CD14-positive monocyte (primary cell): ENCODE data around the gene ARHGEF9. TPM values are rescaled to one million over a fixed set of nuclear protein-coding genes. Genes with fewer than 3 reads are reported as not detected.

Experiments used
- DNase-seq, 3 donors: peaks; one replicate each; pipeline ENCODE4 v3.0.0-alpha.2; 2011 to 2022
- H2AFZ ChIP-seq: 2 replicates; pipeline ENCODE4 v1.6.0; 2012; ENCODE audit warnings: mild to moderate bottlenecking, low read depth, low read length, inconsistent platforms; ENCODE audit not compliant: insufficient read depth, poor library complexity, severe bottlenecking
- H3K27ac ChIP-seq, 2 donors: 1 replicate in 1 of 2; 2 replicates in 1 of 2; pipeline ENCODE4 v1.5.1; 2012 to 2013; ENCODE audit warnings: low read length in 2 of 2, control low read depth in 1 of 2, inconsistent platforms in 1 of 2, low read depth in 1 of 2, mild to moderate bottlenecking in 1 of 2
- H3K27me3 ChIP-seq, 2 donors: one replicate each; pipeline versions ENCODE4 v1.6.0 to v1.6.1; 2011 to 2013; ENCODE audit warnings: low read length in 2 of 2; ENCODE audit not compliant: control insufficient read depth in 2 of 2, insufficient read depth in 2 of 2
- H3K36me3 ChIP-seq, 2 donors: replicated peaks in 1 of 2; 1 replicate in 1 of 2; 2 replicates in 1 of 2; pipeline versions ENCODE4 v1.5.1 to v1.6.1; 2012 to 2013; ENCODE audit warnings: low read length in 2 of 2, control low read depth in 1 of 2, inconsistent platforms in 1 of 2, mild to moderate bottlenecking in 1 of 2; ENCODE audit not compliant: insufficient read depth in 2 of 2, control insufficient read depth in 1 of 2
- H3K4me1 ChIP-seq, 2 donors: 1 replicate in 1 of 2; 2 replicates in 1 of 2; pipeline versions ENCODE4 v1.5.1 to v1.6.1; 2012 to 2013; ENCODE audit warnings: low read length in 2 of 2, control low read depth in 1 of 2, inconsistent platforms in 1 of 2, mild to moderate bottlenecking in 1 of 2, moderate library complexity in 1 of 2; ENCODE audit not compliant: insufficient read depth in 2 of 2, control insufficient read depth in 1 of 2
- H3K4me2 ChIP-seq: replicated peaks from 2 replicates; pipeline ENCODE3; 2012; ENCODE audit warnings: low read length, moderate library complexity, mild to moderate bottlenecking; ENCODE audit not compliant: poor library complexity, severe bottlenecking; ENCODE audit errors: extremely low read depth
- H3K4me3 ChIP-seq, 3 experiments: fragments of 200-600 bp in 1 of 3; sonication (generic) in 1 of 3; replicated peaks in 1 of 3; 1 replicate in 2 of 3; 2 replicates in 1 of 3; pipeline ENCODE4 v1.5.1; 2011 to 2013; ENCODE audit warnings: low read length in 3 of 3, mild to moderate bottlenecking in 3 of 3, control low read depth in 2 of 3, low read depth in 2 of 3, inconsistent platforms in 1 of 3, moderate library complexity in 1 of 3
- H3K79me2 ChIP-seq: 2 replicates; pipeline ENCODE4 v1.6.0; 2012; ENCODE audit warnings: mild to moderate bottlenecking, control low read depth, inconsistent platforms, low read length, moderate library complexity; ENCODE audit not compliant: insufficient read depth
- H3K9ac ChIP-seq: 2 replicates; pipeline ENCODE4 v1.6.0; 2017; ENCODE audit warnings: low read length, mild to moderate bottlenecking; ENCODE audit not compliant: insufficient read depth, poor library complexity, severe bottlenecking
- H3K9me3 ChIP-seq, 2 donors: replicated peaks in 1 of 2; 1 replicate in 1 of 2; 2 replicates in 1 of 2; pipeline versions ENCODE4 v1.5.1 to v1.6.1; 2012 to 2013; ENCODE audit warnings: low read length in 2 of 2, control low read depth in 1 of 2; ENCODE audit not compliant: control insufficient read depth in 1 of 2, insufficient read depth in 1 of 2
- H4K20me1 ChIP-seq: 2 replicates; pipeline ENCODE4 v1.6.0; 2012; ENCODE audit warnings: mild to moderate bottlenecking, low read length, control low read depth, moderate library complexity; ENCODE audit not compliant: insufficient read depth
- H3K27ac Mint-ChIP-seq, 7 donors: one replicate each; pipeline ENCODE4 v1.8.0; 2020; ENCODE audit warnings: mild to moderate bottlenecking in 7 of 7, mixed read lengths in 7 of 7, moderate library complexity in 6 of 7, inconsistent platforms in 2 of 7
- H3K27me3 Mint-ChIP-seq, 3 donors: one replicate each; pipeline ENCODE4 v1.8.0; 2021 to 2022; ENCODE audit warnings: low read depth in 3 of 3, mild to moderate bottlenecking in 3 of 3, mixed read lengths in 3 of 3, moderate library complexity in 3 of 3, inconsistent platforms in 1 of 3
- H3K36me3 Mint-ChIP-seq, 2 donors: one replicate each; pipeline ENCODE4 v1.8.0; 2020; ENCODE audit warnings: mixed read lengths in 2 of 2, inconsistent platforms in 1 of 2, mild to moderate bottlenecking in 1 of 2
- H3K4me1 Mint-ChIP-seq: one replicate; pipeline ENCODE4 v1.8.0; 2020; ENCODE audit warnings: mild to moderate bottlenecking, mixed read lengths
- H3K4me3 Mint-ChIP-seq, 2 donors: one replicate each; pipeline ENCODE4 v1.8.0; 2020; ENCODE audit warnings: mild to moderate bottlenecking in 2 of 2, mixed read lengths in 2 of 2, moderate library complexity in 1 of 2
- H3K9me3 Mint-ChIP-seq, 7 donors: one replicate each; pipeline ENCODE4 v1.8.0; 2020 to 2022; ENCODE audit warnings: mixed read lengths in 7 of 7, mild to moderate bottlenecking in 6 of 7, moderate library complexity in 6 of 7, inconsistent platforms in 2 of 7
- WGBS: methylation state at CpG from one replicate; pipeline ENCODE4 v1.1.5; 2013; ENCODE audit warnings: missing lambda C conversion rate; ENCODE audit not compliant: insufficient coverage; 5-methylcytosine and 5-hydroxymethylcytosine counted together
- intact Hi-C, 2 donors: fragments of 100-400 bp; cut with micrococcal nuclease; formaldehyde crosslinking; loops; one replicate each; pipeline versions ENCODE4 v1.15.0 to v1.15.1; 2023
- polyA plus RNA-seq, 3 donors: library from polyadenylated mRNA; depleted of rRNA in 1 of 3; unstranded in 2 of 3; stranded (reverse) in 1 of 3; fragments of 300-500 nt in 2 of 3; fragments of >200 nt in 1 of 3; fragmentation: Illumina TruSeq in 2 of 3; gene quantifications; 1 replicate in 2 of 3; 2 replicates in 1 of 3; pipeline ENCODE4 v1.2.3, GENCODE V29; 2012 to 2021
- TF ChIP-seq, protein P1 (sequence below): fragments of 200-600 bp; IDR thresholded peaks from one replicate; pipeline ENCODE4 v1.8.0; 2022; ENCODE audit warnings: antibody characterized with exemption, mild to moderate bottlenecking

ARHGEF9 gene
- polyA plus RNA-seq, 3 donors, result 0.84 to 5.5 (median 2.6) TPM

DNA sequence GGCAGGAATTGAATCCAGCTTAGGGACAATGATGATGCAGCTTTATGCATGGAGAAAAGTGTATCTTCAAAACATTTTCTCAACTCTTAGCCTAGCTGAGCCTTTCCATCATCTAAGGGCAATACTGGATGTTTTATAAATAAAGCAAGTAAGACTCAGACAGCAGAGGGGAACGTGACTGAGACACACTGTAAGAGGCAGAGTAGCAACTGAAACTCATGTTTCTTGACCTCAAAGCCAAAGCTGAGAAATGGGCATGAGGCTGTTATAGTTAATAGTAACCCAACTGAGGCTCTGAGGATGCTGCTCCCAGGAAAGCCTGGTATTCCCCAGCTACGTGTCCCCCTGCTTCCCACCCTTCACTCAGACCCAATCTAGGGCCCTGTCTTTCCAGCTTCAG, 44.6 kb downstream of the ARHGEF9 start:
- H3K79me2 ChIP-seq, result no peaks in the 10 kb centered on the region
- no peaks in the 10 kb centered on the region for H4K20me1 ChIP-seq
- no peak for DNase-seq
- Mint-ChIP-seq H3K36me3 (no peaks in the 10 kb centered on the region), H3K9me3 (no peaks in the 10 kb centered on the region), H3K4me3 (no peak overlapping the region), H3K27ac (no peak overlapping the region), H3K27me3 (peaks cover 0 to 2% (median 2%) of the 10 kb centered on the region in 3 donors), H3K4me1 (peaks cover 6% of the 10 kb centered on the region)
- H3K4me1 ChIP-seq, result no peaks in the 10 kb centered on the region
- H3K9me3 ChIP-seq, result no peaks in the 10 kb centered on the region
- no peak overlapping the region for H2AFZ ChIP-seq
- intact Hi-C loops, result no loop called here
- no peaks in the 10 kb centered on the region for H3K36me3 ChIP-seq
- no peak overlapping the region for H3K9ac ChIP-seq
- no peak overlapping the region for H3K4me2 ChIP-seq
- TF ChIP-seq, protein P1, sequence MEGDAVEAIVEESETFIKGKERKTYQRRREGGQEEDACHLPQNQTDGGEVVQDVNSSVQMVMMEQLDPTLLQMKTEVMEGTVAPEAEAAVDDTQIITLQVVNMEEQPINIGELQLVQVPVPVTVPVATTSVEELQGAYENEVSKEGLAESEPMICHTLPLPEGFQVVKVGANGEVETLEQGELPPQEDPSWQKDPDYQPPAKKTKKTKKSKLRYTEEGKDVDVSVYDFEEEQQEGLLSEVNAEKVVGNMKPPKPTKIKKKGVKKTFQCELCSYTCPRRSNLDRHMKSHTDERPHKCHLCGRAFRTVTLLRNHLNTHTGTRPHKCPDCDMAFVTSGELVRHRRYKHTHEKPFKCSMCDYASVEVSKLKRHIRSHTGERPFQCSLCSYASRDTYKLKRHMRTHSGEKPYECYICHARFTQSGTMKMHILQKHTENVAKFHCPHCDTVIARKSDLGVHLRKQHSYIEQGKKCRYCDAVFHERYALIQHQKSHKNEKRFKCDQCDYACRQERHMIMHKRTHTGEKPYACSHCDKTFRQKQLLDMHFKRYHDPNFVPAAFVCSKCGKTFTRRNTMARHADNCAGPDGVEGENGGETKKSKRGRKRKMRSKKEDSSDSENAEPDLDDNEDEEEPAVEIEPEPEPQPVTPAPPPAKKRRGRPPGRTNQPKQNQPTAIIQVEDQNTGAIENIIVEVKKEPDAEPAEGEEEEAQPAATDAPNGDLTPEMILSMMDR, result no peak
- no peak overlapping the region for H3K4me3 ChIP-seq
- H3K27ac ChIP-seq, result no peak overlapping the region
- WGBS, result no CpG with 5 or more reads among the region's 2 CpGs
- H3K27me3 ChIP-seq, result no peaks in the 10 kb centered on the region

DNA sequence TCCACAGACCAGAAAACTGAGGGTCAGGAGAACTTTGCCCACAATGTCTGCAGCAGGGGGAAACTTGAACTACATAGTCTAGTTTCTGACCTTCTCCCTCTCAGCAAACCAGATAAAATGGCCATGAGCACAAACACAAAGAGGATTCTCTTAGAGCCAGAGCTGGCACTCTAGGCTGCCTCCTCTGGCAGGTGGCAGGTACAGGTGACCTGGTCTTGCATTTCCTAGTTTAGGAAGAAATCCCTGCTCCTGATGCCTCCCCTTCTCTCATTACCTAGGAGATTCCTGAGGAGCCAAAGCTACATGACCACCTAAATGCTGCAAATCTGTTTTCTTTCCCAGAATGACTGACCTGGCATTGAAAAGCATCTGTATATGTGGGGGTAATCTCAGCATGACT, 45.1 kb downstream of the ARHGEF9 start:
- Histone ChIP-seq H3K4me2 (no peak overlapping the region), H3K4me3 (no peak overlapping the region), H4K20me1 (no peaks in the 10 kb centered on the region), H3K27me3 (no peaks in the 10 kb centered on the region), H3K9me3 (no peaks in the 10 kb centered on the region), H3K4me1 (no peaks in the 10 kb centered on the region), H3K27ac (no peak overlapping the region), H3K9ac (no peak overlapping the region), H3K79me2 (no peaks in the 10 kb centered on the region), H2AFZ (no peak overlapping the region), H3K36me3 (no peaks in the 10 kb centered on the region)
- DNase-seq, result no peak
- H3K27ac Mint-ChIP-seq, result no peak overlapping the region
- TF ChIP-seq, protein P1, result no peak
- H3K9me3 Mint-ChIP-seq, result no peaks in the 10 kb centered on the region
- H3K27me3 Mint-ChIP-seq, result peaks cover 0 to 2% (median 2%) of the 10 kb centered on the region in 3 donors
- peaks cover 6% of the 10 kb centered on the region for H3K4me1 Mint-ChIP-seq
- H3K36me3 Mint-ChIP-seq, result no peaks in the 10 kb centered on the region
- intact Hi-C loops, result no loop called here
- H3K4me3 Mint-ChIP-seq, result no peak overlapping the region
